ENCODE measurements around the gene SNIP1. TPM values are rescaled to one million over a fixed set of nuclear protein-coding genes. Genes with fewer than 3 reads are reported as not detected.

Gene SNIP1
- total RNA-seq, 1 donor from 2014 or later, result 34.7 TPM

GRCh38 chr1:37575692-37576091, 21.6 kb upstream of the SNIP1 start:
- H3K4me3 Mint-ChIP-seq, result no peak overlapping the region
- ChIA-PET POLR2A (no interaction called here), CTCF (interaction anchor here (2.0 kb wide), 1 partner anchor 22 kb away, joined by 5 read pairs; no protein-coding TSS in a partner anchor)
- no peak for ATAC-seq (ENCODE audit: low read depth)
- intact Hi-C loops (cut with micrococcal nuclease), result no loop called here
- TF ChIP-seq CTCF (IDR thresholded peaks at IDR 0.05), result no peak
- no peak overlapping the region for H3K27ac Mint-ChIP-seq
- peaks cover 87% of the 10 kb centered on the region for H3K36me3 Mint-ChIP-seq (ENCODE audit: low read depth)
- DNase-seq, result no peak
- no peaks in the 10 kb centered on the region for H3K9me3 Mint-ChIP-seq
- H3K4me1 Mint-ChIP-seq, result no peaks in the 10 kb centered on the region
- no peaks in the 10 kb centered on the region for H3K27me3 Mint-ChIP-seq

GRCh38 chr1:37574834-37575480, 20.9 kb upstream of the SNIP1 start:
- POLR2A ChIA-PET, result no interaction called here
- Mint-ChIP-seq H3K4me3 (no peak overlapping the region), H3K9me3 (no peaks in the 10 kb centered on the region), H3K27ac (no peak overlapping the region), H3K36me3 (ENCODE audit: low read depth) (peaks cover 86% of the 10 kb centered on the region), H3K27me3 (no peaks in the 10 kb centered on the region), H3K4me1 (no peaks in the 10 kb centered on the region)
- CTCF ChIA-PET, result no interaction called here
- no peak for DNase-seq
- no peak for ATAC-seq (ENCODE audit: low read depth)
- intact Hi-C loops (cut with micrococcal nuclease), result no loop called here
- no peak for TF ChIP-seq CTCF (IDR thresholded peaks at IDR 0.05)

- H3K4me3 Mint-ChIP-seq, result no peak overlapping the region
- CTCF ChIA-PET, result no interaction called here
- no peak overlapping the region for H3K27ac Mint-ChIP-seq
These were observed 16.6 kb upstream of the SNIP1 start for GRCh38 chr1:37570528-37571334.

GRCh38 chr1:37567023-37567422, 12.9 kb upstream of the SNIP1 start:
- no peak for ATAC-seq (ENCODE audit: low read depth)
- Mint-ChIP-seq H3K36me3 (ENCODE audit: low read depth) (peaks cover 83% of the 10 kb centered on the region), H3K9me3 (no peaks in the 10 kb centered on the region), H3K4me1 (no peaks in the 10 kb centered on the region), H3K4me3 (no peak overlapping the region), H3K27ac (no peak overlapping the region), H3K27me3 (no peaks in the 10 kb centered on the region)
- intact Hi-C loops (cut with micrococcal nuclease), result no loop called here
- no peak for TF ChIP-seq CTCF (IDR thresholded peaks at IDR 0.05)
- ChIA-PET POLR2A (interaction anchor here (0.6 kb wide), 1 partner anchor 372 kb away, joined by 7 read pairs; no protein-coding TSS in a partner anchor), CTCF (no interaction called here)
- no peak for DNase-seq

More at GRCh38 chr1:37570528-37571334, 16.6 kb upstream of the SNIP1 start:
- DNase-seq (no peak), ATAC-seq (ENCODE audit: low read depth) (no peak)
- Mint-ChIP-seq H3K4me1 (no peaks in the 10 kb centered on the region), H3K9me3 (no peaks in the 10 kb centered on the region), H3K36me3 (ENCODE audit: low read depth) (peaks cover 94% of the 10 kb centered on the region), H3K27me3 (no peaks in the 10 kb centered on the region)
- POLR2A ChIA-PET, result no interaction called here
- TF ChIP-seq CTCF (IDR thresholded peaks at IDR 0.05), result no peak
- intact Hi-C loops (cut with micrococcal nuclease), result no loop called here

- Mint-ChIP-seq H3K4me1 (no peaks in the 10 kb centered on the region), H3K9me3 (no peaks in the 10 kb centered on the region), H3K36me3 (ENCODE audit: low read depth) (peaks cover 67% of the 10 kb centered on the region), H3K27ac (no peak overlapping the region), H3K4me3 (no peak overlapping the region), H3K27me3 (no peaks in the 10 kb centered on the region)
- ATAC-seq (ENCODE audit: low read depth), result no peak
- CTCF ChIA-PET, result interaction anchor here (0.9 kb wide), 1 partner anchor 118 kb away, joined by 3 read pairs; no protein-coding TSS in a partner anchor
- no peak for DNase-seq
- intact Hi-C loops (cut with micrococcal nuclease), result no loop called here
- POLR2A ChIA-PET, result interaction anchor here (1.4 kb wide), 1 partner anchor 11 kb away, joined by 4 read pairs; the partner anchor contains the start of gene SNIP1
- no peak for TF ChIP-seq CTCF (IDR thresholded peaks at IDR 0.05)
These were observed 10.8 kb upstream of the SNIP1 start for GRCh38 chr1:37564892-37565291.

Data from activated B cell treated with CpG ODN at 0.5 μM for 24 hours (primary cell).